GM18508 (cell line): ENCODE measurements around the gene SMIM20.
"Not testable (repeated sequence)": the region's sequence is repeated elsewhere in the genome, so short reads cannot be mapped to it uniquely, and the experiment has no call there.

Experiments used
- ATAC-seq: cut with Tn5 transposase; IDR thresholded peaks from one replicate; pipeline ENCODE4 v1.9.1; 2021; ENCODE audit warnings: moderate number of reproducible peaks; ENCODE audit not compliant: insufficient read depth, unreplicated experiment

The SMIM20 gene

DNA sequence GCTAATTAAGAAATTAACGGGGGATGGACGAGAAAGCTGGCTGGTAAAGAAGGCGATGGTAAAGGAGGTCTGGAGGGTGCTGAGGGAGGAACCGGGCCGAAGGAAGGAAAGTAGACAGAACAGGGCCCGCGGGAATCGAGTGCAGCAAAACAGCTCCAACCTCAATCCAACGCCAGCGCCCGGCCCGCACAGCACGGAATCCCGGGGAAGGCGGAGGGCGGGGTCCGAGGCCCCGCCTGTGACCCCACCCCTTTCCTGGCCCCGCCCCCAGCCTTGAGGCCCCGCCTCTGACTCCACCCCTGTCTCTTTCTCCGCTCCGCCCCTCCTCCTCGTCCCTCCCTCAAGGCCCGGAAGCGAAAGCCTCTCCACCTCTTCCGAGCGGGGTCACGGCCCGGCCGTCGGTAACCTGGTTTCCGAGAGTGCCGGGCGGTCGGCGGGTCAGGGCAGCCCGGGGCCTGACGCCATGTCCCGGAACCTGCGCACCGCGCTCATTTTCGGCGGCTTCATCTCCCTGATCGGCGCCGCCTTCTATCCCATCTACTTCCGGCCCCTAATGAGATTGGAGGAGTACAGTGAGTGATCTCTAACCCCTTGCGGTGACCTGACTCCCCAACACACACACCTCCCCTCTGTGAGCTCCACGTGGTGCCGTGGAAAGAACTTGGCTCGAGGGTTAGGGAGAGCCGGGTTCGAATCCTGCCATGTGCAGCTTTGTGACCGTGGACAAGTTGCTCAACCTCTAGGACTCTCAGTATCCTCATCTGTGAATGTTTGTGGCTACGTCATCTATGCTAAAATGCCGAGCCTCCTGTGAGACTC lies at the start of gene SMIM20:
Gene SMIM20, plus strand, starts transcription at position 370 of the 819 bp plus-strand sequence. Its CDS starts 94 bp downstream, at position 464.
- ATAC-seq, result peak; percentile 75

DNA sequence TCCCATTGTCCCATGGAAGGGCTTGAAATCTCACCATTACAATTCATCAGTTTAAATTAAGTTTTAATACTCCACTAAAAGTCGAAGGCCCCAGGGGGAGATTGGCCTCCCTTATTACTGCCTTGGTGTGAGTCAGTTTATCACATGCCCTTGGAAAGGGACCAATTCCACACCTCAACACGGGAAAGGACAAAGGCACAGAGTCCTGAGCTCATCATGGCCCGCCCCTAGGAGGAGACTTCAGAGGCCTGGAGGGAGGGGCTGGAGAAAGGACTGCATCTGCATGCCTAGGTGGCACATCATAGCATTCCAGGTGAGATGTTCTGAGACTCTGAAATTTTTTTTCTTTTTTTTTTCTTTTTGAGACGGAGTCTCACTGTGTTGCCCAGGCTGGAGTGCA lies 48.4 kb upstream of the SMIM20 start:
- ATAC-seq, result no peak

DNA sequence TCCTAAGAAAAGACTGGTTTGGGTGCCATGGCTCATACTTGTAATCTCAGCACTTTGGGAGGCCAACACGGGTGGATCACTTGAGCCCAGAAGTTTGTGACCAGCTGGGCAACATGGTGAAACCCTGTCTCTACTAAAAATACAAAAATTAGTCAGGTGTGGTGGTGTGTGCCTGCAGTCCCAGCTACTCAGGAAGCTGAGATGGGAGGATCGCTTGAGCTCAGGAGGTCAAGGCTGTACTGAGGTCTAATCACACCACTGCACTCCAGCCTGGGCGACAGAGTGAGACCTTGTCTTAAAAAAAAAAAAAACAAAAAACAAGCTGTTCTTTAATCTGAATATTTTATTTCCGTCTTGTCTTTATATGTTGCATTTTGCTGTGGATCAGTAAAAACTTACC lies 47.6 kb upstream of the SMIM20 start:
- ATAC-seq, result not testable (repeated sequence)

DNA sequence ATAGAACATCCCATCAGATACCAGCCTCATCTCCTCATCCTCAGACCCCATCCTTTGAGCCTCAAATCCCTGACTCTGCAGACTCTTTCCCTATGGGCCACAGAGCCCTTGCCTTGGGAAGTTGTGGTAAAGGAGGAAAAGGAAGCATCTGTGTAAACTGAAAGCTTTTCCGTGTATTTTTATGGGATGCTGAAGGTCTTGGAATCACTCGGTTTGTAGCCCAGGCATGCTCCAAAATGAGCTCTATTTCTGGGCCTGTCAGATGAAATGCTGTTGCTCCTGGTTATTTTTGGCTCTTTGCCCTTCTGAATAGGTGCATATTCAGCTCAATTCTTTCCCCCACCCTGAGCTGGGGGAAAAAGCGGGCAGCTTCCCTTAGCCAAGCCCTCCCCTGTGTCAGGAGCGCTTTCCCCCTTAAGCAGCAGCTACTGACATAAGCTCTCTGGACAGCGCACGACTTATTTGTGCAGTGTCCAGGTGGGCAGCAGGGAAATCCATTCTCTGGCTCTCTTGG lies 46.2 kb upstream of the SMIM20 start:
- ATAC-seq, result no peak

DNA sequence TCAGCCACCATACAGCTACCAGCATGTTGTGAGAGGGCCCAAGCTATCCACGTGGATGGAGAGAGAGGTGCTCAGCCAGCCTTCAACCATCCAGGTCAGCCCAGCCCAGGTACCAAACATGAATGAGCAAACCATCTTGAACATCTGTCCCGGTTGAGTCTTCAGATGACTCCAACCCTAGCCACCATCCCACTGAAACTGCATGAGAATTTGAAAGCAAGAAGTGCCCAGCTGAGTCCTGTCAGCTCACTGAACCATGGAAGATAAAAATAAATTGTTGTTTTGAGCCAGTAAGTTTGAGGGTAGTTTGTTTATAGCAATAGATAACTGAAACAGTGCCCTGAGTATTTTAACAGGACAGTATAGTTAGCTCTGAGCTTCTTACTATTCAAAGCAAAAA lies 43.9 kb upstream of the SMIM20 start:
- ATAC-seq, result no peak

DNA sequence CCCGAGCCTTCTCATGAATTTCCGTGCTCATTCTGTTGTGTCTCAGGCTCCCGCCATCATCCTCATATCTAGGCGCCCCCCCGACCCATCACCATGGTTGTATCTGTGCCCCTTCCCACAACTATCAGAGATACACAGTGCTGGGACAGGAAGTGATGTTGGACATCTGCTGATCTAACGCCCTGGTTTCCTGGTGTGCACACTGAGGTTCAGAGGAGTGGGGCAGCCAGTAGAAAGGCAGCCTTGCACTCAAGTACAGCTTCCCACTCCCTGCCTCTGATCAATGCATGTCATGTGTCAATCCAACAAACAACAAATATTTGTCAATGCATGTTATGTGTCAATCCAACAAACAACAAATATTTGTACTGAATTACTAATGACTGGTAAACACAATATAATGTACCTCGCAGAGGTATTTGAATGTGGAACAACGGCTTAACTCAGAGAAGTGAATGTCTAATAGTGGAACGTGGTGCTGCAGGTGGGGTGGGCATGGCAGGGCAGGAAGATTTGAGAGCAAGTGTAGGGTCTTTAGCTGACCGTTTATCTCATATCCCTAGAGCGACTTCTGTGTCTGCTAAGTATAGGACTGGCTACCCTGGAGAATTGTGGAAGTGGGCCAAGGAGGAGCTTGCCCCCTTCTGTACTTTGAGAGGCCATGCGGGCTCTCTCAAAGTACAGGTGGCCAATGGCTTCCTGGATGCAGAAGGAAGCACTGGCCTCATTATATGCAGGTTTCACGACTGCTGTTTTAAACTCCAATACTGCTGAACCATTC lies 41.0 kb upstream of the SMIM20 start:
- no peak for ATAC-seq

DNA sequence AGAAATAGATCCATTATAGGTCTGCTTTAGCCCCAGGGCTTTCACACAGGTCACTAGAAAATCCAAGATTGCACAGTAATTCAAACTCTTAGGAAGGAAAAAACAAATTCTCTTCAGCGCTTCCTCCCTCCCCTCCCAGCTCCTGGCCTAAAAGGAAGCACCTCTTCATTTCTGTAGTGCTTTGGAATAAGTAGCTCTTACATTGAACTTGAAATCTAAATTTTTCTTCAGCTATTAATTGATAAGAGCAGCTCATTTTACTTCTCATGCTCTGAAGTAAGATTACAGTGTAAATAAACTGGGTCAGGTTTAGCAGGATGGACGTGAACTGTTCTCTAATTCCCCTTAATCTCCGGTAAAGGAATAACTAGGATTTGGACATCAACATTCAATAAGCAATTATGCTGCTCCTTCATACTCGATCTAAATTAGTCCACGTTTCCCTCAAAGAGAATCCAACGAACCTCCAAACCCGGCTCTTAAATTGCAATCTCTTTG lies 40.3 kb upstream of the SMIM20 start:
- no peak for ATAC-seq

DNA sequence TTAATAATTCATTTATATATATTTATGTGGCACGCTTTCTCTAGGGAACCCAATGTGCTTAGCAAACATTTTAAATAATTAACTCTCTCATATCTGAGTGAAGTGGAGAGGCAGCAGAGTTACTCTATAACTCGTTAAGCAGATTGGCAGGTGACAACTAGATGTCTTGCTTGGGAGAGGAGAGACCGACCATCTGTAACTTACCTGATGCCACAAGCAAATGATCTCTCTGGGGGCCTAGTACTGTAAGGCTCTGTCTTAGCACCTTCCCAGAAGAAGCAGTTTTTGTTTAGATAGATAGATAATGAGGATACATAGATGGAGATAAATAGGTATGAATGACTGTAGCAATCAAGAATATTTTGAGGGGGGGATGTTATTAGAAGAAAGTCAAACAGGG lies 39.4 kb upstream of the SMIM20 start:
- ATAC-seq, result peak; percentile 41

DNA sequence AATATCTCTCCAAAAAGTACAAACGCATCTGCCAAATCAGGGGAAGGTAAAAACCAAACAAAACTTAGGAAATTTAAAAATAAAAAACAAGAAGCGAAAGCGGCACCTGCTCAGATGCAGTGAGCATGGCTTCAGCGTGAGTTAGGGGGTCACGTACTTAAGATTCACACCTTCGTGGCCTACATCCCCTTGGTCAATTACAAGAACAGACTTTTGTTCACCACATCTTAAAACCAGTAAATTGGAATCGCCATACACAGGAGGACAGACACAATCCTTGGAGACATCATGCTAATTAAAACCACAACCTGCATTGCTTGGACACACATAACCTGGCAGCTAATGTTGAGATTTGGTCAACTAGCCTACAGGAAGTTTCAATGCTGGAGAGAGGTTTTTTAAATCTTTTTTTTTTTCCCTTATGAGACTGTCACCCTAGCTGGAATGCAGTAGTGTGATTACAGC lies 38.7 kb upstream of the SMIM20 start:
- no peak for ATAC-seq

DNA sequence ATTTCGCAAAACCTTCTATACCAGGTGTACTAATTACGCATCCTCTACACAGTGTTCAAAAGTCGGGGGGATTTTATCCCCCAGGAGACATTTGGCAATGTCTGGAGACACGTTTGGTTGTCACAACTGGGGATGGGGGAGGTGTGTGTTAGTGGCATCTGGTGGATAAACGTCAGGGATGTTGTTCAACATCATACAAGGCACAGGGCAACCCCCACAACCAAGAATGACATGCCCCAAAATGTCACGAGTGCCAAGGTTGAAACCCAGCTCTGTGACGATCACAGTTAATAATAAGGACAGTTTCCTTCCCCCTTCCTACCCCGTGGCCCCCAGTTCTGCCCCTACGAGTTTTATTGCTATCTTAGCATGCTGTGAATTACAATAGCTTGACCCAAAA lies 35.3 kb upstream of the SMIM20 start:
- ATAC-seq, result no peak

DNA sequence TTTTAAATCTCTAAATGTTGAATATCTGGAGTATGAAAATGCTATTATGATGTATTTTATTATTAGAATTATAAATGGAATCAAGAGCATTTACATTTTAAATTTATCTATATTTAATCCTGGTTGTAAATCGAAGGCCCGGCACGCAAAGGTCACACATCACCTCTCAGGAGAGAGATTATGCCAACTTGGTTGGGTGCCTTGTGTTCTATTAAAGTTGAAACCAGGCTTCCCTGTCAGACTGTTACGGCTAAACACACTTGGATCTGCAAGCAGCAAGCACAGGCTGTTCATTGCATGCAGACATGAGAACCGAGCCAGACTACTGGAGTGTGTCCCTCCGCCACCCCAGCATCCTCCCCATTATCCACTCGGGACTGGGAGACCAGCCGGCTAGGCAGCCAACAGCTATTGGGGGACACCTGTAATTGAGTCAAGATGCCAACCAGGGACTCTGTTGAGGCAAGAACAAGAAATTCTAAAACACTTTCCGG lies 34.9 kb upstream of the SMIM20 start:
- no peak for ATAC-seq

DNA sequence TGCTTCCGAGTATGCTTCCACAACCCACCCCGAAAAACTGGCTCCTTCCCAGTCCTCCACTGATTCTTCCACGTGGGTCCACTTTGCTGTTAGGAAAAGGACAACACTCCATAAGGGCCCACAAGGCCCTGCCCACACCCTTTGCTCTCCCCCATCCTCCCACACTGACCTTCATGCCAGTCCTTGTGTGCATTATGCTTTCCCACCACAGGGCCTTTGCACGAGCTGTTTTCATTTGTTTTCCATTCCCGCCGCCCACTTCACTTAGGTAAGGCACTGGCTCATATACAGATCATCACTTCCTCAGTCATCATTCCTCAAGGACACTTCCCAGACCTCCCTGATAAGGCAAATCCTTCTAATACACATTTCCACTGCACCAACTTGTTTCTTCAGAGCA lies 34.4 kb upstream of the SMIM20 start:
- no peak for ATAC-seq

DNA sequence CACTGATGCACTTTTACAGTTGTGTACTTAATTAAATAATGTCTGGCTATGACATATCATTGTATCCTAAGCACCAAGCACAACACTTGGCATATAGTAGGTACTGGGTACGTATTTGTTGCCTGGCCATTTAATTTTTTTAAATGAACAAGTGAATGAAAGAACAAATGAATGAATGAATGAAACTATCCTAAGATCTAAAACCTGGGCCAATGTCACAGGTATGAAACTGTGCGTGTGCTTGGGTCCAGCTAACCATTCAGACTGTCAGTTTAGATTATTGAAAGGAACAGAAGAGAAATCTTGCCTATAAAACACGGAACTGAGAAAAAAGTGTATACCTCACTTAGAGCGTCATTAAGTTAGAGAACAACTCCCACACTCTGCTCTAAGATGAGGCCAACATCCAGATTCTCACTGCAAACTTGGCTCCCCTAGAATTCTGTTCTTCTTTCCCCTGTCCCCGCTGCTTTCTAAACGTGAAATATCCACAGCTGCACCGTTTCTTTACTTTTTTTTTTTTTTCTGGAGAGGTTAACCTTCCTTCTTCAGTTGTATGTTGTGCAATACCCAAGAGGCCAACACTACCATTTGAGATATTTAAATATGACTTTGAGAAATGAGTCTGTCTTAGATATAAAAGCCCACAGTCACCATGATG lies 33.9 kb upstream of the SMIM20 start:
- peak; percentile 46 for ATAC-seq

DNA sequence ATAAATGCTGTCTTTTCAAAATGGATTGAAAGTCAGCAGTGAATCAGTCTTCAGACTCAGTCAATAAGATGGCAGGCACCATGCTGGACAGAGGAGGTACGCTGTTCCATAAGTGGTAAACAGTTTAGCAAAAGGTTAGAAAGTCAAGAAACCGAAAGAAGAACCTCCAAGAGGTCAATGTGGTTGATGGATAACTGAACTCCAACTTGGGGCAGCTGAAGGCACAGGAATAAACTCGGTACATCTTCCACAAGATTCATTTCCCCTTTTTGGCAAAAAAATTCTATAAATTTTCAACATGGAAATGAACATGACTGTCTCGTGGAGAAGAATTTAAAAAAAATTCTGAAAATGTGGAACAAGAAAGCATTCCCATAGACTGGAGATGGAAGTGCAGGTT lies 32.8 kb upstream of the SMIM20 start:
- no peak for ATAC-seq

DNA sequence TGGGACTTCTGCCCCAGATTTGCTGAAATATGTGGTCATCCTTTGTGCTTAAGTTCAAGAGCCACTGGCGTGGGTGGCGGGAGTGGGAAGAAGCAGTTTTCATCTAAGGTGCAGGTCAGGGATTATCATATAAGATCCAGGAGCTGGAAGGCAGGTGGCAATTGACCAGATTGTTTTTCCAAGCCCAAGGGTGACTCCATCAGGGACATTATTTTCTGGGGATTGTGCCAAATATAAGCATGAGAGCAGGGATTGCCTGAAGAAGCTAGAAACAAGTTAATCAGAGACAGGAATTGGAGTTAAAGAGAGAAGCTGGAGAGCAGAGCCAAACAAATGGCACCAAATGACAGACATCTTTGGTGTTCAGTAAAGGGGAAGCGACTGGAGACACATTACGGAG lies 31.8 kb upstream of the SMIM20 start:
- ATAC-seq, result no peak

DNA sequence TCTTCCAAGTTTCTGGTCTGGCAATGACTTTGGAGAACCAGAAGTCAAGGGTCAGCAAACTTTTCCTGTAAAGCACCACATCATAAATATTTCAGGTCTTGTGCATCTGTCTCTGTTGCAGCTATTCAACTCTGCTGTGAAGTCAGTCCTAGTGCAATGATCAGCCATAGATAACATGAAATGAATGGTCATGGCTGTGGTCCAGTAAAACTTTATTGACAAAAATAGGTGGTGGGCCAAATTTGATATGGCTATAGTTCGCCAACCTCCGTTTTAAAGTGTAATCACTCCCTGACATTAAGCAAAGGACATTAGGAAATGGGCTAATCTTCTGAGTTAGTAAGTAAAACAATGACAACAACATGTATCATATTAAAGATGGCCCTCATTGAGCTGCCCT lies 30.5 kb upstream of the SMIM20 start:
- ATAC-seq, result no peak

DNA sequence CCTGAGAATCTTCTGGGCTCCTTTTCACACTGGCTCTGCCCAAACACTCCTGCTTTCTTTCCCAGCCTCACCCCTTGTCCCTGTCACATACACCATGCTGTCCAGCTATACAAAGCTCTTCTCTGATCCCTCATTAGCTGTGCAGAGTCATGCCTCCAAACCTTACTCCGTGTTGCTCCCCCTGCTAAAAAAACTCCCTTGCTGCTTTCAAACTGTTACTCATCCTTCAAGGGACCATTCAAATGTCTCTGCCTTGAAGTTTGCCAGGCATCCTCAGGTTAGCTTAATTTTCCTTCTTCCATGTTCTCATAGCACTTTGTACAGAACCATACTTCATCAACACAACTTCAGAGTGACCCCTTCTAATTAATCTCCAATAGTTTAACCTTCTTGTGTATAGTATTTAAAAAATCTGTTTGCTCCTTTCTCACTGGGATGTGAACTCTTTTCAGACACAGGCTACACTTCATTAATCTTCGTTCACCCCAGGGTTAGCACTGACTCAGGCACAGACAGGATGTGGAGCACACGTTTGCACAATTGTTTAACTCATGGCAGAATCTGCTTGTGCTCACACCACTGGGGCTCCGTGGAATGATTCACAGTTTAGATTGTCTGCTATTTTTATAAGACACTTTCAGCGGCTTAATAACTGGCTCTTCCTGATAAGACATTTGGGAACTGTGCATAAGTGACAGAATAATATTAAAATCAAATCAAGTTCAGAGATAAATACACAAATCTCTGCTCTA lies 29.8 kb upstream of the SMIM20 start:
- no peak for ATAC-seq

DNA sequence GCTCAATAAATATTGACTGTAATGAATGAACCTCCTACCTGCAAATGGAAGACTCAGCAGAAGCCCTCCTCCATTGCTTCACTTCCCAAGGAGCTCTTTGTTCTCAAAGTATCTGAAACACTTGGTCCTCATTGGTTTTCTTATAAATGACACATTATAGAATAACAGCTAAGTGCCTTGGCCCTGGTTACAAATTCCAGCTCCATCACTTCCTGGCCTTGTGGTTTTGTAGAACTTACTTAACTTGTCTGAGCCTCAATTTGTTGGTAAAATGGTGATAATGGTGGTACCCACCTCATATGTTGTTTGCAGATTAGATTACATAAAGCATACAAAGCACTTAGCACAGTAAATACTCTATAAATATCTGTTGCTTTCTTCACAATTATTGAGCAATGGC lies 25.2 kb upstream of the SMIM20 start:
- no peak for ATAC-seq

DNA sequence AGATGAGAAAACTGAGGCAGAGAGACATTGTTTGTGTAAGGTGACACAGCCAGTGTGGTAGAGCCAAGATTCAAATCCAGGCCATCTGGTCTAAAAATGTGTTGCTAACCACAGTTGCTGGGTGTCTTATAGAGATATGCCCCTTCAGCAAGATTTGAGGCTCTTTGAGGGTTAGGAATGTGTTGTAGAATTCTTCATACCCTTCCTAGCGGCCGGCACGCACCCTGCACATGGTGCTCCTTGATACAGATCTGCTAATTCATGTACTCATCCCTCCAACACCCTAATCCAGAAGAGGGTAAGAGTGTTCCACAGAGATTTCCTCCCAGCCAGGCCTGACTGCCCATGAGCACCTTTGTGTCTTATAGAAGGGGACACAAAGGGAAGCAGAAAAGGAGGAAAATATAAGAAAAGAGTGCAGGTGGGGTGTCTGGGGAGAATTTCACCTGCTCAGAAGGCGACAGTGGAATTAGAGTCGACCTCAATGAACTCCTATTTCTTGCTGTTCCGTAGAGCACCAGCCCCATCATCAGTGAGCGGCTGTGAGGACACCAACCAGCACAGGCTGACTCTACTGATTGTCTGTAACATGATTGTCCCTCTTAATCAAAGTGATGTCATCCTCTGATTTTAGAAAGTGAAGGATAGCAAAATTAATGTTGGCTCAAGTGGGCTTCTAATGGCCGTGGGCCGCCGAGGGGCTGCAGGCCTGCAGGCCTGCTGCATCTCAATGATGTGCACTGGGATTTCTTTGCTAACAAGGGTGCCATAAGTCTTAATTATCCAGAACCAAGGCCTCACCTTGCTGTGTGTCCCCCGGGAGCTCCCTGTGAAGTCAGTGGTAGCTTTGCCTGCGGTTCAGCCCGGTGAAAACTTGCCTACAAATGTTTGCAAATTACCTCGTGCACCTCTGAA lies 24.2 kb upstream of the SMIM20 start:
- no peak for ATAC-seq
